HCT116 (cell line): Measurements from ENCODE around the gene HDGF. TPM values are rescaled to one million over a fixed set of nuclear protein-coding genes. Genes with fewer than 3 reads are reported as not detected.

Experiments used
- ATAC-seq: fragments of 200-7000 bp; cut with Tn5 transposase; 2 replicates; pipeline ENCODE4 v1.9.1; 2020; ENCODE audit warnings: mild to moderate bottlenecking, moderate library complexity
- BruUV-seq: library from RNA; stranded (reverse); fragments of 400-500 nt; replicated peaks from 2 replicates; lab custom pipeline; 2021; lab: Mats Ljungman, UMichigan
- CTCF ChIA-PET: fragments of 300-600 bp; sonication (Branson Sonifier 250); formaldehyde crosslinking; loops from one replicate; lab custom pipeline; 2021; ENCODE audit warnings: antibody characterized with exemption; lab: Charles Lee
- POLR2A ChIA-PET: fragments of 300-600, 350-600 bp; sonication (Branson Sonifier 250); formaldehyde crosslinking; loops from one replicate; lab custom pipeline; 2021; ENCODE audit warnings: antibody characterized with exemption; lab: Charles Lee
- RAD21 ChIA-PET, 2 experiments: fragments of 300-600 bp; sonication (Branson Sonifier 250); formaldehyde crosslinking; loops; one replicate each; lab custom pipeline; 2023; ENCODE audit warnings: low total read pairs in 2 of 2; ENCODE audit not compliant: uncharacterized antibody in 2 of 2, unreplicated experiment in 2 of 2, low non-redundant PET in 1 of 2; lab: Charles Lee
- DNase-seq: peaks from one replicate; pipeline ENCODE4 v3.0.0-alpha.2; 2010; ENCODE audit warnings: low read depth, low spot score
- H2AFZ ChIP-seq: fragments of 200-600 bp; shearing (Covaris generic), sonication (generic); 2 replicates; pipeline ENCODE4 v1.6.1; 2017; ENCODE audit warnings: low read depth, mixed run types, mixed read lengths, antibody characterized with exemption, low read length; ENCODE audit not compliant: poor library complexity, severe bottlenecking
- H3K27ac ChIP-seq: 2 replicates; pipeline ENCODE4 v1.5.1; 2012; ENCODE audit warnings: low read depth, low read length
- H3K27me3 ChIP-seq: fragments of 200-600 bp; sonication (generic); 2 replicates; pipeline ENCODE4 v1.6.1; 2016; ENCODE audit warnings: mixed run types, low read length, mixed read lengths; ENCODE audit not compliant: insufficient read depth
- H3K36me3 ChIP-seq, 2 experiments: fragments of 200-500 bp in 1 of 2; fragments of 200-600 bp in 1 of 2; sonication (Bioruptor generic) in 1 of 2; sonication (generic) in 1 of 2; 2 replicates each; pipeline versions ENCODE4 v1.5.1 to v1.6.1; 2014 to 2016; ENCODE audit warnings: low read length in 2 of 2, inconsistent platforms in 1 of 2, mixed read lengths in 1 of 2, mixed run types in 1 of 2; ENCODE audit not compliant: insufficient read depth in 2 of 2, control insufficient read depth in 1 of 2
- H3K4me1 ChIP-seq, 2 experiments: fragments of 200-600 bp in 1 of 2; sonication (generic) in 1 of 2; 2 replicates each; pipeline versions ENCODE4 v1.5.1 to v1.6.1; 2012 to 2017; ENCODE audit warnings: low read length in 2 of 2, inconsistent platforms in 1 of 2, mild to moderate bottlenecking in 1 of 2, mixed read lengths in 1 of 2, mixed run types in 1 of 2, moderate library complexity in 1 of 2; ENCODE audit not compliant: insufficient read depth in 2 of 2, control insufficient read depth in 1 of 2
- H3K4me2 ChIP-seq: fragments of 200-600 bp; sonication (generic); 2 replicates; pipeline ENCODE4 v1.6.1; 2017; ENCODE audit warnings: mixed run types, low read length, mixed read lengths
- H3K4me3 ChIP-seq, 2 experiments: fragments of 200-600 bp in 1 of 2; sonication (generic) in 1 of 2; replicated peaks in 1 of 2; 2 replicates each; pipeline ENCODE4 v1.5.1; 2011 to 2016; ENCODE audit warnings: low read length in 2 of 2, control low read depth in 1 of 2, low read depth in 1 of 2, mild to moderate bottlenecking in 1 of 2, mixed read lengths in 1 of 2, mixed run types in 1 of 2
- H3K79me2 ChIP-seq: fragments of 200-600 bp; sonication (generic); 2 replicates; pipeline ENCODE4 v1.6.1; 2017; ENCODE audit warnings: mild to moderate bottlenecking, mixed run types, low read length, moderate library complexity, mixed read lengths; ENCODE audit not compliant: insufficient read depth
- H3K9ac ChIP-seq: fragments of 200-600 bp; sonication (generic); 2 replicates; pipeline ENCODE4 v1.6.1; 2016; ENCODE audit warnings: low read length, mixed read lengths
- H3K9me2 ChIP-seq: fragments of 200-600 bp; sonication (generic), shearing (Covaris generic); 2 replicates; pipeline ENCODE4 v1.6.1; 2017; ENCODE audit warnings: mixed run types, mild to moderate bottlenecking, moderate library complexity; ENCODE audit not compliant: insufficient read depth
- H3K9me3 ChIP-seq, 2 experiments: fragments of 200-500 bp in 1 of 2; fragments of 200-600 bp in 1 of 2; sonication (Bioruptor generic) in 1 of 2; sonication (generic) in 1 of 2; 2 replicates each; pipeline ENCODE4 v1.6.1; 2014 to 2017; ENCODE audit warnings: low read length in 2 of 2, mixed read lengths in 2 of 2, inconsistent platforms in 1 of 2, low read depth in 1 of 2, mild to moderate bottlenecking in 1 of 2, mixed run types in 1 of 2, moderate library complexity in 1 of 2; ENCODE audit not compliant: control insufficient read depth in 1 of 2, insufficient read depth in 1 of 2
- H4K20me1 ChIP-seq: fragments of 200-600 bp; sonication (generic), shearing (Covaris generic); 2 replicates; pipeline ENCODE4 v1.6.1; 2017; ENCODE audit warnings: mixed run types, mild to moderate bottlenecking, moderate library complexity; ENCODE audit not compliant: insufficient read depth
- CBX3 ChIP-seq: IDR thresholded peaks from 2 replicates; pipeline ENCODE4 v1.6.1; 2012; ENCODE audit warnings: low read depth
- CEBPB ChIP-seq: IDR thresholded peaks from 2 replicates; pipeline ENCODE4 v1.6.1; 2012; ENCODE audit warnings: low read depth
- EGR1 ChIP-seq: IDR thresholded peaks from 2 replicates; pipeline ENCODE4 v1.6.1; 2012; ENCODE audit warnings: low read depth
- EZH2phosphoT487 ChIP-seq: fragments of 200-600 bp; IDR thresholded peaks from 2 replicates; pipeline ENCODE4 v1.6.1; 2018; ENCODE audit warnings: antibody characterized with exemption, borderline replicate concordance
- FOSL1 ChIP-seq: IDR thresholded peaks from 2 replicates; pipeline ENCODE4 v1.6.1; 2012; ENCODE audit warnings: low read depth
- JUND ChIP-seq: IDR thresholded peaks from 2 replicates; pipeline ENCODE4 v1.6.1; 2012
- POLR2A ChIP-seq: IDR thresholded peaks from 2 replicates; pipeline ENCODE4 v1.7.0; 2011; ENCODE audit warnings: borderline replicate concordance; ENCODE audit not compliant: insufficient read depth, insufficient read length; ENCODE audit errors: extremely low read depth
- POLR2AphosphoS5 ChIP-seq: IDR thresholded peaks from 2 replicates; pipeline ENCODE4 v1.6.1; 2011; ENCODE audit warnings: mild to moderate bottlenecking, low read depth, low read length, moderate library complexity
- RAD21 ChIP-seq: IDR thresholded peaks from 2 replicates; pipeline ENCODE4 v1.6.1; 2012; ENCODE audit warnings: low read depth, mild to moderate bottlenecking
- SIN3A ChIP-seq: IDR thresholded peaks from 2 replicates; pipeline ENCODE4 v1.6.1; 2012; ENCODE audit warnings: low read depth
- SP1 ChIP-seq: IDR thresholded peaks from 2 replicates; pipeline ENCODE4 v1.6.1; 2012; ENCODE audit warnings: low read depth
- SRF ChIP-seq: IDR thresholded peaks from 2 replicates; pipeline ENCODE4 v1.6.1; 2012; ENCODE audit warnings: low read depth
- TCF7L2 ChIP-seq: IDR thresholded peaks from 2 replicates; pipeline ENCODE4 v1.7.0; 2011; ENCODE audit warnings: borderline replicate concordance, inconsistent platforms; ENCODE audit not compliant: insufficient read depth, insufficient read length; ENCODE audit errors: extremely low read depth
- YY1 ChIP-seq: IDR thresholded peaks from 2 replicates; pipeline ENCODE4 v1.6.1; 2011; ENCODE audit warnings: low read length, low read depth, moderate library complexity, mild to moderate bottlenecking; ENCODE audit not compliant: insufficient replicate concordance; ENCODE audit errors: extremely low read depth
- ZFX ChIP-seq: fragments of 450-650 bp; IDR thresholded peaks from 2 replicates; pipeline ENCODE4 v1.6.1; 2017
- intact Hi-C: fragments of 100-400 bp; cut with micrococcal nuclease; formaldehyde crosslinking; loops from 2 replicates; pipeline ENCODE4 v1.10.0; 2022
- total RNA-seq: library from RNA; stranded (reverse); gene quantifications from one replicate; pipeline ENCODE4 v1.2.1, GENCODE V29; 2021; ENCODE audit not compliant: unreplicated experiment
- TF ChIP-seq, protein P1 (sequence below): IDR thresholded peaks from 2 replicates; pipeline ENCODE4 v1.6.1; 2011; ENCODE audit warnings: mild to moderate bottlenecking, low read length, moderate library complexity; ENCODE audit not compliant: insufficient replicate concordance; ENCODE audit errors: extremely low read depth
- TF ChIP-seq, protein P2 (sequence below), 3 experiments: fragments of 200-600 bp in 1 of 3; sonication (generic) in 1 of 3; IDR thresholded peaks in 2 of 3; conservative IDR thresholded peaks in 1 of 3; 2 replicates each; pipeline ENCODE4 v1.5.1; 2012 to 2017; ENCODE audit warnings: low read depth in 2 of 3, low read length in 2 of 3, antibody characterized with exemption in 1 of 3, borderline replicate concordance in 1 of 3, control low read depth in 1 of 3, mild to moderate bottlenecking in 1 of 3, mixed read lengths in 1 of 3, mixed run types in 1 of 3, moderate library complexity in 1 of 3; ENCODE audit not compliant: insufficient read depth in 1 of 3
- TF ChIP-seq, protein P3 (sequence below): IDR thresholded peaks from 2 replicates; pipeline ENCODE4 v1.6.1; 2012; ENCODE audit warnings: low read depth
- TF ChIP-seq, protein P4 (sequence below): IDR thresholded peaks from 2 replicates; pipeline ENCODE4 v1.6.1; 2012
- TF ChIP-seq, protein P5 (sequence below): IDR thresholded peaks from 2 replicates; pipeline ENCODE4 v1.6.1; 2012

Gene HDGF
- total RNA-seq, 1 experiment from 2014 or later: 304 TPM

DNA sequence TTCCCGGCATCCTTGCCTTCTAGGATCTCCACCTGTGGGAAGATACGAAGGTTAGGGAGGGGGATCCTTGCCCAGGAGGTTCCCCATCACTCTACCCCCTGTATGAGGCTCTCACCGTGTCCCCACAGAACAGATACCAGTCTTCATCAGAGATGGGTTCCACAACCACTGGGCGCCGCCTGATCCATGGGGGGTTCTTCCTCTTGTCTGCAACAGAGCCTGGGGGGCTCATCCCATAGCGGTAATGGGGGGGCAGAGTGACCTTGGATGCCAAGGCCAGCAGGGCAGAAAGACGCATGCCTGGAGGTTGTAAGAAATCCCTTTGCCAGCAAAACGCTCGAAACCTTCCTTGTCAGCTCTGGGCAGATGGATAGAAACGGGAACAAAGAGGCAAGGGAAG lies 13.1 kb downstream of the HDGF start:
- H3K4me1 ChIP-seq: peaks cover 11 to 16% of the 10 kb centered on the region in 2 experiments
- H3K4me3 ChIP-seq: no peak overlapping the region
- no peak overlapping the region for H3K9ac ChIP-seq
- H3K9me2 ChIP-seq: no peaks in the 10 kb centered on the region
- no peaks in the 10 kb centered on the region for H4K20me1 ChIP-seq
- no peak overlapping the region for H3K4me2 ChIP-seq
- peaks cover 19 to 22% of the 10 kb centered on the region in 2 experiments; a peak in 3 of 4 replicates for H3K36me3 ChIP-seq
- ChIA-PET POLR2A (interaction anchor here (1.2 kb wide), 1 partner anchor 10 kb away, joined by 3 read pairs; the partner anchor contains the start of genes ISG20L2 and METTL25B), RAD21 (no interaction called here), CTCF (interaction anchor here (1.1 to 1.3 kb wide), 2 partner anchors 12 to 49 kb away, joined by 4 to 5 read pairs; no protein-coding TSS in a partner anchor)
- H2AFZ ChIP-seq: no peak overlapping the region
- H3K27me3 ChIP-seq: no peaks in the 10 kb centered on the region
- no peak overlapping the region for H3K27ac ChIP-seq
- DNase-seq: no peak
- no peak for ATAC-seq
- H3K79me2 ChIP-seq: peaks cover 30% of the 10 kb centered on the region
- H3K9me3 ChIP-seq: no peaks in the 10 kb centered on the region
- TF ChIP-seq ZFX: no peak
- TF ChIP-seq SRF: no peak
- TF ChIP-seq YY1: no peak
- TF ChIP-seq, protein P1, sequence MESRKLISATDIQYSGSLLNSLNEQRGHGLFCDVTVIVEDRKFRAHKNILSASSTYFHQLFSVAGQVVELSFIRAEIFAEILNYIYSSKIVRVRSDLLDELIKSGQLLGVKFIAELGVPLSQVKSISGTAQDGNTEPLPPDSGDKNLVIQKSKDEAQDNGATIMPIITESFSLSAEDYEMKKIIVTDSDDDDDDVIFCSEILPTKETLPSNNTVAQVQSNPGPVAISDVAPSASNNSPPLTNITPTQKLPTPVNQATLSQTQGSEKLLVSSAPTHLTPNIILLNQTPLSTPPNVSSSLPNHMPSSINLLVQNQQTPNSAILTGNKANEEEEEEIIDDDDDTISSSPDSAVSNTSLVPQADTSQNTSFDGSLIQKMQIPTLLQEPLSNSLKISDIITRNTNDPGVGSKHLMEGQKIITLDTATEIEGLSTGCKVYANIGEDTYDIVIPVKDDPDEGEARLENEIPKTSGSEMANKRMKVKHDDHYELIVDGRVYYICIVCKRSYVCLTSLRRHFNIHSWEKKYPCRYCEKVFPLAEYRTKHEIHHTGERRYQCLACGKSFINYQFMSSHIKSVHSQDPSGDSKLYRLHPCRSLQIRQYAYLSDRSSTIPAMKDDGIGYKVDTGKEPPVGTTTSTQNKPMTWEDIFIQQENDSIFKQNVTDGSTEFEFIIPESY: no peak
- TF ChIP-seq, protein P2, sequence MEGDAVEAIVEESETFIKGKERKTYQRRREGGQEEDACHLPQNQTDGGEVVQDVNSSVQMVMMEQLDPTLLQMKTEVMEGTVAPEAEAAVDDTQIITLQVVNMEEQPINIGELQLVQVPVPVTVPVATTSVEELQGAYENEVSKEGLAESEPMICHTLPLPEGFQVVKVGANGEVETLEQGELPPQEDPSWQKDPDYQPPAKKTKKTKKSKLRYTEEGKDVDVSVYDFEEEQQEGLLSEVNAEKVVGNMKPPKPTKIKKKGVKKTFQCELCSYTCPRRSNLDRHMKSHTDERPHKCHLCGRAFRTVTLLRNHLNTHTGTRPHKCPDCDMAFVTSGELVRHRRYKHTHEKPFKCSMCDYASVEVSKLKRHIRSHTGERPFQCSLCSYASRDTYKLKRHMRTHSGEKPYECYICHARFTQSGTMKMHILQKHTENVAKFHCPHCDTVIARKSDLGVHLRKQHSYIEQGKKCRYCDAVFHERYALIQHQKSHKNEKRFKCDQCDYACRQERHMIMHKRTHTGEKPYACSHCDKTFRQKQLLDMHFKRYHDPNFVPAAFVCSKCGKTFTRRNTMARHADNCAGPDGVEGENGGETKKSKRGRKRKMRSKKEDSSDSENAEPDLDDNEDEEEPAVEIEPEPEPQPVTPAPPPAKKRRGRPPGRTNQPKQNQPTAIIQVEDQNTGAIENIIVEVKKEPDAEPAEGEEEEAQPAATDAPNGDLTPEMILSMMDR (IDR thresholded peaks at IDR 0.05 in 2 of 3, conservative IDR thresholded peaks at IDR 0.05 in 1 of 3; ENCODE audit: borderline replicate concordance in 1 of 3, insufficient read depth in 1 of 3, low read depth in 2 of 3, low read length in 2 of 3): no peak
- no peak for TF ChIP-seq RAD21
- no peak for TF ChIP-seq EZH2phosphoT487
- TF ChIP-seq, protein P3, sequence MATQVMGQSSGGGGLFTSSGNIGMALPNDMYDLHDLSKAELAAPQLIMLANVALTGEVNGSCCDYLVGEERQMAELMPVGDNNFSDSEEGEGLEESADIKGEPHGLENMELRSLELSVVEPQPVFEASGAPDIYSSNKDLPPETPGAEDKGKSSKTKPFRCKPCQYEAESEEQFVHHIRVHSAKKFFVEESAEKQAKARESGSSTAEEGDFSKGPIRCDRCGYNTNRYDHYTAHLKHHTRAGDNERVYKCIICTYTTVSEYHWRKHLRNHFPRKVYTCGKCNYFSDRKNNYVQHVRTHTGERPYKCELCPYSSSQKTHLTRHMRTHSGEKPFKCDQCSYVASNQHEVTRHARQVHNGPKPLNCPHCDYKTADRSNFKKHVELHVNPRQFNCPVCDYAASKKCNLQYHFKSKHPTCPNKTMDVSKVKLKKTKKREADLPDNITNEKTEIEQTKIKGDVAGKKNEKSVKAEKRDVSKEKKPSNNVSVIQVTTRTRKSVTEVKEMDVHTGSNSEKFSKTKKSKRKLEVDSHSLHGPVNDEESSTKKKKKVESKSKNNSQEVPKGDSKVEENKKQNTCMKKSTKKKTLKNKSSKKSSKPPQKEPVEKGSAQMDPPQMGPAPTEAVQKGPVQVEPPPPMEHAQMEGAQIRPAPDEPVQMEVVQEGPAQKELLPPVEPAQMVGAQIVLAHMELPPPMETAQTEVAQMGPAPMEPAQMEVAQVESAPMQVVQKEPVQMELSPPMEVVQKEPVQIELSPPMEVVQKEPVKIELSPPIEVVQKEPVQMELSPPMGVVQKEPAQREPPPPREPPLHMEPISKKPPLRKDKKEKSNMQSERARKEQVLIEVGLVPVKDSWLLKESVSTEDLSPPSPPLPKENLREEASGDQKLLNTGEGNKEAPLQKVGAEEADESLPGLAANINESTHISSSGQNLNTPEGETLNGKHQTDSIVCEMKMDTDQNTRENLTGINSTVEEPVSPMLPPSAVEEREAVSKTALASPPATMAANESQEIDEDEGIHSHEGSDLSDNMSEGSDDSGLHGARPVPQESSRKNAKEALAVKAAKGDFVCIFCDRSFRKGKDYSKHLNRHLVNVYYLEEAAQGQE: no peak
- TF ChIP-seq JUND: no peak
- no peak for TF ChIP-seq CEBPB
- TF ChIP-seq CBX3: no peak
- no peak for TF ChIP-seq EGR1
- TF ChIP-seq POLR2A: no peak
- TF ChIP-seq, protein P4, sequence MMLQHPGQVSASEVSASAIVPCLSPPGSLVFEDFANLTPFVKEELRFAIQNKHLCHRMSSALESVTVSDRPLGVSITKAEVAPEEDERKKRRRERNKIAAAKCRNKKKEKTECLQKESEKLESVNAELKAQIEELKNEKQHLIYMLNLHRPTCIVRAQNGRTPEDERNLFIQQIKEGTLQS: no peak
- TF ChIP-seq TCF7L2: no peak
- no peak for TF ChIP-seq FOSL1
- no peak for TF ChIP-seq SP1
- TF ChIP-seq POLR2AphosphoS5: no peak
- TF ChIP-seq, protein P5, sequence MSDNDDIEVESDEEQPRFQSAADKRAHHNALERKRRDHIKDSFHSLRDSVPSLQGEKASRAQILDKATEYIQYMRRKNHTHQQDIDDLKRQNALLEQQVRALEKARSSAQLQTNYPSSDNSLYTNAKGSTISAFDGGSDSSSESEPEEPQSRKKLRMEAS: no peak
- no peak for TF ChIP-seq SIN3A
- no TSS peak for BruUV-seq
- intact Hi-C loops: no loop called here
